IPS-18c (cell line): ENCODE measurements around the gene CADPS2.
A peak's percentile ranks its signal among the peaks of the same experiment; 100 is the strongest.
"Not testable (repeated sequence)": the region's sequence is repeated elsewhere in the genome, so short reads cannot be mapped to it uniquely, and the experiment has no call there.

Experiments
- H3K4me3 ChIP-seq: 2 replicates; pipeline ENCODE4 v1.7.0; 2013; ENCODE audit warnings: low read depth, mild to moderate bottlenecking, low read length, moderate library complexity; ENCODE audit not compliant: insufficient read depth
- H3K9me3 ChIP-seq: one replicate; pipeline ENCODE4 v1.6.1; 2013; ENCODE audit warnings: mild to moderate bottlenecking, low read length, moderate library complexity; ENCODE audit not compliant: control insufficient read depth, insufficient read depth

Gene CADPS2

DNA sequence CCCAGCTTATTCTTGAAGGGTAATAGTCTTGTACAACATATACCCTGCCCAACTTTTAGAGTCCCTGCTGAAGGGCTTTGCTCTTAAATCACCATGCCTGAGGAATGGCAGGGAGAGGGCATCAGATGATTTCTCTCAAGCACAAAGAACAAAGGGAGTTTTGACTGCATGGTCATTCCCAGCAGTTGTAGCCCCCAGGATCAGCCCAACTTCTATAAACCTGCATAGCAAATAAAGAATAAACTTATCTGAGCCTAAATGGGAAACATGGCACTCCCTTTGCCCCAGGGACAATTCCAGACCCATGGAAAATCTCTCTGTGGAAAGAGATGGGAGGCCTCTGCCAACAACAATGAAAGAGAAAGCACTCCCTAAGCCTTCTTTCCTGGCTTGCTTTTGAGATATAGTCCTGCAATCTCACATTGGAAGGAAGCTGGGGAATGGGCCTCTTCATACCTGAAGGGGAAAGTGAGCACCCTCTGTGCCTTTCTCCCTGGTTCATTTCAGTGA is 18.7 kb downstream of the CADPS2 start:
- Histone ChIP-seq H3K9me3 (no peaks in the 10 kb centered on the region), H3K4me3 (no peak overlapping the region)

- H3K9me3 ChIP-seq: no peaks in the 10 kb centered on the region
- H3K4me3 ChIP-seq: no peak overlapping the region
Measured at GRCh38 chr7:122864838-122865237, 21.4 kb downstream of the CADPS2 start.

DNA sequence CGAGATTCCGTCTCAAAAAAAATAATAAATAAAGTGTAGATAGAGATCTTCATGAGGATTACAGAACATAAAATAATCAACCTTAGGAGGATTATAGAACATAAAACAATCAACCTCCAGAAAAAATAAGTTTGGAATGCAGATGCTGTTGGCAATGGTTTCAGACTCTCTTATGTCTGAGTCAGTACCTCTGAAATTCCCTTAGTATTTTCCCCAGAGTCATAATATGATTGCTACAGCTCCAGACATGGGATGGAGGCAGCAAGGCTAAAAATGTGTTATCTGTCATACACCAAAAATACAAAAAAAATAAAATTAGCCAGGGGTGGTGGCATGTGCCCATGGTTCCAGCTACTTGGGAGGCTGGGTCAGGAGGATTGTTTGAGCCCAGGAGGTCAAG is 22.2 kb downstream of the CADPS2 start:
- Histone ChIP-seq H3K9me3 (no peaks in the 10 kb centered on the region), H3K4me3 (no peak overlapping the region)

DNA sequence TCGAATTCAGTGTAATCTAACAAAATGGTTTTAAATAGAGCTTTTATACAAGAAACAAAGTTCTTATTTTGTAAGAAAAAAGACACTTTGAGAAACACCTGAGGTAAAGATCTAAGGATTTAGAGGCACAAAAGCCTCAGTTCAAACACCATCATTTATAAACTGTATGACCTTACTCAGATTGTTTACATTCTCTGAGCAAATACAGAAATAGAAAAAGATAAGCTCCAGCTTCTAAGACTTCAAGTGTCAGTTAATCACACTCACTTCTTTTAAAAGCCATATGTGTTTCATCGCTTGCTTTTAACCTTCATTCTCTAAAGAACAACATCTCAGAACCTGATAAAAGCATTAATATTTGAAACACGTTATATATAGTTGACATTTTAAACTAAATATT is 27.9 kb downstream of the CADPS2 start:
- H3K4me3 ChIP-seq: no peak overlapping the region

DNA sequence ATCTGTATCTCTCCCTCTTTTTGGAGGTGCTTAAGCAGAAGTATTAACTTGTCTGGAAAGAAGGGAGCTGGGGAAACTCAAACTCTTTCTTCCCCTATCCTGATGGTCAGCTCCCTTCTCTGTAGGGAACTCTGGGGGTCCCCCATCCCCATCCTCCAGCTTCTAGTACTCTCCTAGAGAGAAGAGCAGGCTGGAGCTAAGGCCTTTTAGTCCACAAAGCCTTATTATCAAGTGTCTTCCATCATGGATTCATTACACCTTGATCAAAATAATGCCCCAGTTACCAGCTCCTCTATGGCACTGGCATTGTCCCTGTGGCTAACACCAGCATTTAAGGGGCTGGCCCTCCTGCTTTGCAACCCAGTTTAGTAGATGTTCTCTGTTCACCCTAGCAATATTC is 35.7 kb downstream of the CADPS2 start:
- Histone ChIP-seq H3K9me3 (no peaks in the 10 kb centered on the region), H3K4me3 (no peak overlapping the region)

More for the DNA sequence above, 27.9 kb downstream of the CADPS2 start:
- no peaks in the 10 kb centered on the region for H3K9me3 ChIP-seq

GRCh38 chr7:122849957-122850328 is 36.3 kb downstream of the CADPS2 start:
- no peaks in the 10 kb centered on the region for H3K9me3 ChIP-seq

DNA sequence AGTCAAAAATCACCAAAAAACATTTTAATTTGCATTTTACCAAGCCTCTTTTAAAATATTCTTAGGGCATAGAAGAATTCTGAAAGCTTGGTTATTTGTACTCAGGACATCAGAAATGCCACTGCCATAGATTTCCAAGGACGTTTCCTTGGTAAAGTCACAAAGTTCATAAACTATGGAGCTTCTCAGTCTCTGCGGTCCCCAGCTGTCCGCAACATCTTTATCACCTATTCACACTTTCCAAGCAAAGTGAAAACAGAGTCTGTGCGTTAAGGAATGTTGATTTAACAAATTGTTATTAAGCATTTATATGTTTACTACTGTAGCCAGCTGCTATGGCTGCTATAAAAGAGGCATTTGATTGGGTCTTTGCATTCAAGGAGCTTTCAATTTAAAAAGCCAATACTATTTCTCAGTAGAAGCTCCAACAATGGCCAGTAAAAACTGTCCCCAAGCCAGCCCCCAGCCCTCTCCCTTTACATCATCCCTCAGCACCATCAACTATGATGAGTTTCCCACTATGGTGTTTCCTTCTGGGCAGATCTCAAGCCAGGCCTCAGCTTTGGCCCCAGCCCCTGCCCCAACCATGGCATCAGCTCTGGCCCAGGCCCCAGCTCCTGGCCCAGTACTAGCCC is 36.8 kb downstream of the CADPS2 start:
- no peak overlapping the region for H3K4me3 ChIP-seq

More at GRCh38 chr7:122849957-122850328, 36.3 kb downstream of the CADPS2 start:
- no peak overlapping the region for H3K4me3 ChIP-seq

GRCh38 chr7:122847871-122848473 is 38.3 kb downstream of the CADPS2 start:
- H3K4me3 ChIP-seq: no peak overlapping the region
- H3K9me3 ChIP-seq: no peaks in the 10 kb centered on the region

More for the DNA sequence above, 36.8 kb downstream of the CADPS2 start:
- H3K9me3 ChIP-seq: no peaks in the 10 kb centered on the region

DNA sequence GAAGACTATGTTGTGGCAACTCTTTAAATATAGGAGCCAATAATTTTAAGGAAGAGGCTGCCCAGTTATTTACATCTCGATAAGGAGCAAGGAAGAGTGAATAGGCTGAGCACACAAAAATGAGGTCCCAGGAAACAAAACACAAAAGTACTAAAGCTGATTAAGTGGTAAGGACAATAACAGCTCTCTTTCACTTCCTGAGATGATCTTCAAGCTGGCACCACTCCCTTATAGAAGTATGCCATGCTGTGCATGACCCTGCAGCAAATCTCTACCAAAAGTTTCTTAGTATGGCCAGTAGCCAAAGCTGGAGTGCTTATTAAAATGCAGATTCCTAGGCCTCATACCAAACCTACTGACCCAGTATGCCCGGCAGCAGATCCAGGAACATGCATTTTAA is 39.7 kb downstream of the CADPS2 start:
- H3K9me3 ChIP-seq: no peaks in the 10 kb centered on the region
- H3K4me3 ChIP-seq: no peak overlapping the region

GRCh38 chr7:122845286-122845685 is 41.0 kb downstream of the CADPS2 start:
- Histone ChIP-seq H3K4me3 (no peak overlapping the region), H3K9me3 (no peaks in the 10 kb centered on the region)

- Histone ChIP-seq H3K4me3 (no peak overlapping the region), H3K9me3 (no peaks in the 10 kb centered on the region)
Measured at GRCh38 chr7:122844191-122844988, 41.9 kb downstream of the CADPS2 start.

- no peaks in the 10 kb centered on the region for H3K9me3 ChIP-seq
- H3K4me3 ChIP-seq: no peak overlapping the region
Measured at GRCh38 chr7:122842971-122843370, 43.3 kb downstream of the CADPS2 start.

DNA sequence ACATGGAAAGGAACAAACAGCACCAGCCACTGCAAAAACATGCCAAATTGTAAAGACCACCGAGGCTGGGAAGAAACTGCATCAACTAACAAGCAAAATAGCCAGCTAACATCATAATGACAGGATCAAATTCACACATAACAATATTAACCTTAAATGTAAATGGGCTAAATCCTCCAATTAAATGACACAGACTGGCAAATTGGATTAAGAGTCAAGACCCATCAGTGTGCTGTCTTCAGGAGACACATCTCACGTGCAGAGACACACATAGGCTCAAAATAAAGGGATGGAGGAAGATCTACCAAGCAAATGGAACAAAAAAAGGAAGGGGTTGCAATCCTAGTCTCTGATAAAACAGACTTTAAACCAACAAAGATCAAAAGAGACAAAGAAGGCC is 50.0 kb downstream of the CADPS2 start:
- H3K9me3 ChIP-seq, H3K4me3 ChIP-seq: not testable (repeated sequence)

- peak overlapping the region; percentile 31; the same call in 1 of the 2 replicates for H3K4me3 ChIP-seq
- not testable (repeated sequence) for H3K9me3 ChIP-seq
Measured at GRCh38 chr7:122834571-122834942, 51.7 kb downstream of the CADPS2 start.

DNA sequence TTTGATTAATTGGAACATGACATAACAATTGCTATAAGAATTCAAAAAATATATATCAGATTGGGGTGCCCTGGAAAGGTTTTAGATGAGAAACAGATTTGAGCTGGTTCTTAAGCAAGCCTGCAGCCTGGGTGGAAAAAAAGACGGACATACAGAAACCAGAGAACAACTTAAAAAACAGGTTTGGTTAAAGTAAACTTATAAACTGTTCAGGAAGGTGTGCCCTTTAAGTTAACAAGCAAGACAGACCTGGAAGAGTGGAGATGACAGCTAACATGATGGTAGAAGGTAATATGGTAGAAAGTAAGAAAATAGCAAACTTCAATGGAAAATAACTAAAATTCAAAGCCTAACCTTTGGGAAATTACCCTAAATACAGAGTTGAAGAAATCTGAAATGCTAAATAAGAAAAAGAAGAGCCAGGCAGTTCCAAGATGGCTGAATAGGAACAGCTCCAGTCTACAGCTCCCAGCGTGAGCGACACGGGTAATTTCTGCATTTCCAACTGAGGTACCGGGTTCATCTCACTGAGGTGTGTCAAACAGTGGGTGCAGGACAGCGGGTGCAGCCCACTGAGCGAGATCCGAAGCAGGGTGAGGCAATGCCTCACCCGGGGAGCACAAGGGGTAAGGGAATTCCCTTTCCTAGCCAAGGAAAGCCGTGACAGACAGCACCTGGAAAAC is 52.2 kb downstream of the CADPS2 start:
- Histone ChIP-seq H3K9me3 (no peaks in the 10 kb centered on the region), H3K4me3 (peak overlapping the region; percentile 31; the same call in 1 of the 2 replicates)

- no peak overlapping the region for H3K4me3 ChIP-seq
Measured at GRCh38 chr7:122831436-122831835, 54.8 kb downstream of the CADPS2 start.

GRCh38 chr7:122829962-122830361 is 56.3 kb downstream of the CADPS2 start:
- Histone ChIP-seq H3K4me3 (no peak overlapping the region), H3K9me3 (no peaks in the 10 kb centered on the region)

More at GRCh38 chr7:122831436-122831835, 54.8 kb downstream of the CADPS2 start:
- H3K9me3 ChIP-seq: no peaks in the 10 kb centered on the region
